HFFc6 (cell line): ENCODE measurements around the gene TRABD2B. TPM values are rescaled to one million over a fixed set of nuclear protein-coding genes. Genes with fewer than 3 reads are reported as not detected.

ENCODE experiments used
- DNase-seq: peaks from one replicate; pipeline ENCODE4 v3.0.0-alpha.2; 2018
- H3K27ac Mint-ChIP-seq: 2 replicates; pipeline ENCODE4 v1.8.0; 2020; ENCODE audit warnings: mild to moderate bottlenecking, mixed read lengths
- H3K27me3 Mint-ChIP-seq: 2 replicates; pipeline ENCODE4 v1.8.0; 2021; ENCODE audit warnings: mild to moderate bottlenecking, moderate library complexity, mixed read lengths; ENCODE audit not compliant: insufficient read depth
- H3K36me3 Mint-ChIP-seq: 2 replicates; pipeline ENCODE4 v1.8.0; 2021; ENCODE audit warnings: low read depth, mixed read lengths
- H3K4me1 Mint-ChIP-seq: 2 replicates; pipeline ENCODE4 v1.8.0; 2020; ENCODE audit warnings: low read depth, mixed read lengths
- H3K4me3 Mint-ChIP-seq: 2 replicates; pipeline ENCODE4 v1.8.0; 2020; ENCODE audit warnings: mild to moderate bottlenecking, moderate library complexity, mixed read lengths
- H3K9me3 Mint-ChIP-seq: 2 replicates; pipeline ENCODE4 v1.8.0; 2020; ENCODE audit warnings: mild to moderate bottlenecking, mixed read lengths
- total RNA-seq, 6 experiments: library from RNA; stranded (reverse); fragmentation: NEBNext Ultra II Directional; extraction: Animal tissue kit (Norgen Biotek cat#: 25700); gene quantifications; 2 replicates in 1 of 6; 3 replicates in 5 of 6; pipeline ENCODE4 v1.2.3, GENCODE V29; 2021
- TF ChIP-seq, protein P1 (sequence below): fragments of 200-600 bp; sonication (generic); IDR thresholded peaks from 2 replicates; pipeline ENCODE4 v1.5.0; 2021; ENCODE audit warnings: antibody characterized with exemption, mild to moderate bottlenecking

TRABD2B gene
- total RNA-seq, 6 experiments from 2014 or later: not detected

DNA sequence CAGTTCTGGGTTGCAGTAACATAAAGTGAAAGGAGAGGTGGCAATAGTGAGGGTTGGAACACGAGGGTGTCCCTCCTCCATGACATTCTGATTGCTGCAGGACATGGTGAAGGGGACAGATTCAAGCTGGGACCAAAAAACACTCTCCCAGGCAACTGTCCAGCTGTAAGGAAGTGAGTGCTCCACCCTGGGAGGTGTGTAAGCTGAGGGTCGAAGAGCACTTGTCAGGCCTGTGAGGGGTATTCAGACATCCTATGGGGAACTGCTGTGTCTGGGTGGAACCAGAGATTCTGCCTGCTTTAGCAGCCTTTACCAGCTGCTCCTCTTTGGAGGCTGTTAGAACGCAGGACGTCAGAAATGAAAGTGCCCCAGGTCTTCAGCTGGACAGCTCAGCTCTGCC lies 212.1 kb downstream of the TRABD2B start:
- Mint-ChIP-seq H3K4me1 (no peaks in the 10 kb centered on the region), H3K9me3 (peaks cover 56% of the 10 kb centered on the region), H3K4me3 (no peak overlapping the region), H3K27ac (no peak overlapping the region), H3K27me3 (peaks cover 5% of the 10 kb centered on the region), H3K36me3 (no peaks in the 10 kb centered on the region)
- TF ChIP-seq, protein P1, sequence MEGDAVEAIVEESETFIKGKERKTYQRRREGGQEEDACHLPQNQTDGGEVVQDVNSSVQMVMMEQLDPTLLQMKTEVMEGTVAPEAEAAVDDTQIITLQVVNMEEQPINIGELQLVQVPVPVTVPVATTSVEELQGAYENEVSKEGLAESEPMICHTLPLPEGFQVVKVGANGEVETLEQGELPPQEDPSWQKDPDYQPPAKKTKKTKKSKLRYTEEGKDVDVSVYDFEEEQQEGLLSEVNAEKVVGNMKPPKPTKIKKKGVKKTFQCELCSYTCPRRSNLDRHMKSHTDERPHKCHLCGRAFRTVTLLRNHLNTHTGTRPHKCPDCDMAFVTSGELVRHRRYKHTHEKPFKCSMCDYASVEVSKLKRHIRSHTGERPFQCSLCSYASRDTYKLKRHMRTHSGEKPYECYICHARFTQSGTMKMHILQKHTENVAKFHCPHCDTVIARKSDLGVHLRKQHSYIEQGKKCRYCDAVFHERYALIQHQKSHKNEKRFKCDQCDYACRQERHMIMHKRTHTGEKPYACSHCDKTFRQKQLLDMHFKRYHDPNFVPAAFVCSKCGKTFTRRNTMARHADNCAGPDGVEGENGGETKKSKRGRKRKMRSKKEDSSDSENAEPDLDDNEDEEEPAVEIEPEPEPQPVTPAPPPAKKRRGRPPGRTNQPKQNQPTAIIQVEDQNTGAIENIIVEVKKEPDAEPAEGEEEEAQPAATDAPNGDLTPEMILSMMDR: no peak
- no peak for DNase-seq

DNA sequence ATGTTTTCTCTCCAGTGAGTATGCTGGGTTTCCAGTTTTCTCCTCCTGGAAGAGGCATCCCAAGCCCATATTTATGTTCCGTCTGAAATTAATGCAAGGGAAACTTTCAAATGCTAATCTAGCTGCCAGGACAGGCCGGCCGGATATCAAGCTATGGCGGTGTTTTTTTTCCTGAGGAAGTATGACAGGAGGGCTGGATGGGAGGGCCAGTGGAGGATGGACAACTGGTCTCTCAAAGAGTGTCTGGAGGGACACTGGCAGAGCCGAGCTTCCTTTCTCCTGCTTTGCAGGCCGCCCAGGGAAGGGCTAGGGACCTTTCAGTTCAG lies 212.7 kb downstream of the TRABD2B start:
- no peaks in the 10 kb centered on the region for H3K4me1 Mint-ChIP-seq
- no peaks in the 10 kb centered on the region for H3K36me3 Mint-ChIP-seq
- peaks cover 5% of the 10 kb centered on the region for H3K27me3 Mint-ChIP-seq
- no peak overlapping the region for H3K27ac Mint-ChIP-seq
- peaks cover 58% of the 10 kb centered on the region for H3K9me3 Mint-ChIP-seq
- DNase-seq: no peak
- no peak overlapping the region for H3K4me3 Mint-ChIP-seq
- TF ChIP-seq, protein P1: no peak

DNA sequence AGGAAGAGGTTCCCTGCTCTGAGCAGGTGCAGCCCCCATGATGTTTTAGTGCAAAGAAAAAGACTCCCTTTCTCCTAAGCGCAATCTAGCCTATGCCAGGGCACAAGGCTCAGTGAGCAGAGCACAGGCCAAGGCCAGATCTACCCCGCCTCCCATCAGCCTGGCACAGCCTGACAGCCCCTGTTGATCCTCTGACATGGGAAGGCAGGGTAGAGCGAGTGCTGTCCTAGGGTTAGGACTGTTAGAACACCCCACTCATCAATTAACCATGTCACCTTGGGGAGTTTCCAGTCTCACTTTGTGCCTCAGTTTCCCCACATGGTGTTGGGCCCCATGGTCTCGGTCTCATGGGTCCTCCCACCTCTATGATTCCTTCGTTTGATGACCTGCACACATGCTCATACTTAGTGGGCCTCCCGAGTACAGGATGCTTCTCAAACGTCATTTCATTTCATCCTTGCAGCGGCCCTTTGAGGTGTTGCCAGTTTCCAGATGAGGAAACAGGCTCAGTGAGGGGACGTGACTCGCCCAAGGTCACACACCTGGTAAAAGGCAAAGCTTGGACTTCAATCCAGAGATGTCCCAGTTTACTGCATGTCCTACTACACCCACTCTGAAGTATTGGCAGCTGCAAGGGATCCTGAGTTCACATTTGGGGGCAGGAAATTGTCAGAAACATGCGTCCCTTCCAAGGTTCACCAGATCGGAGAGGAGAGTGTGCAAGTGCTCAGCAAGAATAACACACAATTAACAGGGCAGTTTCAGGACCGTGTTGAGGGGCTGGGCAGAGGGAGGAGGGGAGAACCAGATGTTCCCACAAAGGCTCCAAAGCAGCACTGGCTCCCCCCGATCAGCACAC lies 213.3 kb downstream of the TRABD2B start:
- Mint-ChIP-seq H3K4me3 (no peak overlapping the region), H3K36me3 (no peaks in the 10 kb centered on the region), H3K9me3 (peaks cover 53% of the 10 kb centered on the region), H3K27me3 (peaks cover 5% of the 10 kb centered on the region), H3K4me1 (no peaks in the 10 kb centered on the region), H3K27ac (no peak overlapping the region)
- TF ChIP-seq, protein P1: no peak
- DNase-seq: no peak

DNA sequence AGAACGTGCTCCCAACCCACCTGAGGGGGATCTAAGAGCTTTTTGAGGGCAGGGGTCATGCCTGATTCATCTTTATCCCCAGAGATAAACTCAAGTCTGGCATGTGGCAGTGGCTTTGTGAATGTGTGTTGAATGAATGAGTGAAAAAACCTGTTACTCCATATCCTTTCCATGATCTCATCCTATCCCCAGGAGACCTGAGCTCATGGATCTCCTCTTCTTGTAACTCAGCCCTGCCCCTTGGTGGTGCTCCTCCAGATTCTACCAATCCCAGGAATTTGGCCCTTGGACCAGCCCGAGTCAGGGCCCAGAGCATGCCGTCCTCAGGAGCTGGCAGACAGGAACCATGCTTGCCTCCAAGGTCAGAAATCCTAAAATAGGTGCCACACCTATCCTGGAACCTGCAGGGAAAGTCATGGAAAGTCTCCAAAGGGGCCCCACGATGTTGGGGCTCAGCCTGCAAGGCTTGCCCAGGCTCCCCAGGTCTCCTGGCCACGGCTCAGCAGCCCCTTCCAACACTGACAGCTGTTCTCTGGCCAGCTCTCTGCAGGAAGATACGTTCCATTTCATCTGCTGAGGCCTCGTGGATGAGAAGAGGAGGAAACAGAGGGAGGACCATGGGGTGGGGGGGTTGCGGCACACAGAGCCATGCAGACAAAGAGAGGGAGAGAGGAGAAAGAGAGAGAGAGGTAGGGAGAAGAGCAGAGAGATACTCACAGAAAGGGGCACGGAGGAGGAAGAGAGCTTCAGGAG lies 214.6 kb downstream of the TRABD2B start:
- Mint-ChIP-seq H3K36me3 (no peaks in the 10 kb centered on the region), H3K4me1 (no peaks in the 10 kb centered on the region), H3K9me3 (peaks cover 51% of the 10 kb centered on the region), H3K27me3 (peaks cover 5% of the 10 kb centered on the region), H3K27ac (no peak overlapping the region), H3K4me3 (no peak overlapping the region)
- TF ChIP-seq, protein P1: no peak
- no peak for DNase-seq

DNA sequence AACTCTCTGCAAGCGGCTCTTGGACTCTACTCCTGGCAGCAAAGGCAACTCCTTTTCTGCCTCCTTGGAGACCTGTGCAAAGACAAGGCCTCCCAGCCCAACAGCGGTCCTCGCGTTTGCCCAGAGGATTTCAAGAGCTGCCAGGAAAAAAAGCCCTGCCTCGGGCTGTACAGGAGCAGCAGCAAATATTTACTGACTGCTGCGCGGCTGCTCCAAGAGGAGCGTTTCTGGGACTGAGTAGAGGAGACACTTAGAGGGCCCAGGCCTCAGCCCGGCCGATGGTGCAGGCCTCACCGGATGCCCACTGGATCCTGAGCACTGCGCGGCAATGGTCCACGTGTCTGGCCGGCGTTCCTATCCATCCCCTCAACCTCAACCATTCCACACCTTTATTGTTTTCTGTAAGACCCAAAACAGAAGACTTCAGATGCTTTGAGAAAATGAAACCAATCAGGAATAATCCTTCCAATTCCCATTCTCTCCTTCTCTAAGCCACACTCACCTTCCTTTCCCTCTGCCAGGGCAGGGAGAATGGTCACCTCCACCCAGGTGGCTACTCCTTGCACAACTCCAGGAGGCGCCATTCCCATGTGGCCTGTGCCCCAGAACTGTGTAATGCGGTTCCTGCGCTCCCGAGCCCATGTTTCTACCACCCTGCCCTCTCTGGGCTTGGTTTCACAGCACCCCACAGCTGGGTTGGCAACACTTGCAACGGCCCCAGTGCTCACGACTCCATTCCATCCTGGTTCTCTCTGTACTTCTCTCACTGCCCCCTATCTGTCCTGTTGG lies 215.8 kb downstream of the TRABD2B start:
- H3K4me1 Mint-ChIP-seq: no peaks in the 10 kb centered on the region
- TF ChIP-seq, protein P1: no peak
- H3K27me3 Mint-ChIP-seq: peaks cover 5% of the 10 kb centered on the region
- no peak for DNase-seq
- peaks cover 42% of the 10 kb centered on the region for H3K9me3 Mint-ChIP-seq
- H3K4me3 Mint-ChIP-seq: no peak overlapping the region
- no peaks in the 10 kb centered on the region for H3K36me3 Mint-ChIP-seq
- no peak overlapping the region for H3K27ac Mint-ChIP-seq
